GM23338 (cell line): ENCODE measurements around the gene PRR35. TPM values are rescaled to one million over a fixed set of nuclear protein-coding genes. Genes with fewer than 3 reads are reported as not detected.

Experiments
- ATAC-seq: fragments of 200-7000 bp; cut with Tn5 transposase; 3 replicates; pipeline ENCODE4 v1.9.1; 2020
- DNase-seq: peaks from one replicate; pipeline ENCODE4 v3.0.0-alpha.2; 2015; ENCODE audit warnings: low spot score
- H2AFZ ChIP-seq: fragments of 200-600 bp; sonication (generic); 2 replicates; pipeline ENCODE4 v1.8.0; 2016; ENCODE audit warnings: antibody characterized with exemption, mild to moderate bottlenecking, moderate library complexity
- H3F3A ChIP-seq: fragments of 200-600 bp; sonication (generic); replicated peaks from 2 replicates; pipeline ENCODE4 v1.8.0; 2017; ENCODE audit warnings: antibody characterized with exemption, mixed run types, low read depth
- H3K27ac ChIP-seq: fragments of 200-600 bp; sonication (generic); 2 replicates; pipeline ENCODE4 v1.6.1; 2016; ENCODE audit warnings: low read depth
- H3K27me3 ChIP-seq: fragments of 200-600 bp; sonication (generic); 2 replicates; pipeline ENCODE4 v1.8.0; 2016; ENCODE audit warnings: mild to moderate bottlenecking, mixed run types, moderate library complexity; ENCODE audit not compliant: insufficient read depth
- H3K36me3 ChIP-seq: fragments of 200-600 bp; sonication (generic); 2 replicates; pipeline ENCODE4 v1.8.0; 2016; ENCODE audit warnings: mild to moderate bottlenecking; ENCODE audit not compliant: insufficient read depth
- H3K4me1 ChIP-seq: fragments of 200-600 bp; sonication (generic); 2 replicates; pipeline ENCODE4 v1.8.0; 2016; ENCODE audit warnings: mild to moderate bottlenecking, moderate library complexity; ENCODE audit not compliant: insufficient read depth
- H3K4me2 ChIP-seq: fragments of 200-600 bp; sonication (generic); 2 replicates; pipeline ENCODE4 v1.7.1; 2017; ENCODE audit warnings: mixed run types
- H3K4me3 ChIP-seq: fragments of 200-600 bp; sonication (generic); 2 replicates; pipeline ENCODE4 v1.6.1; 2016; ENCODE audit warnings: mixed run types
- H3K79me2 ChIP-seq: fragments of 200-600 bp; sonication (generic); replicated peaks from 2 replicates; pipeline ENCODE4 v1.8.0; 2017; ENCODE audit warnings: mild to moderate bottlenecking; ENCODE audit not compliant: insufficient read depth
- H3K9me2 ChIP-seq: fragments of 200-600 bp; sonication (generic); 2 replicates; pipeline ENCODE4 v1.8.0; 2017; ENCODE audit not compliant: insufficient read depth
- H4K20me1 ChIP-seq: fragments of 200-600 bp; sonication (generic); replicated peaks from 2 replicates; pipeline ENCODE4 v1.8.0; 2017; ENCODE audit warnings: mild to moderate bottlenecking; ENCODE audit not compliant: insufficient read depth
- H3K27ac Mint-ChIP-seq: 2 replicates; pipeline ENCODE4 v1.8.0; 2020; ENCODE audit warnings: inconsistent platforms, mild to moderate bottlenecking, moderate library complexity, mixed read lengths
- H3K27me3 Mint-ChIP-seq: 3 replicates; pipeline ENCODE4 v1.8.0; 2022; ENCODE audit warnings: low read depth, mild to moderate bottlenecking, moderate library complexity, mixed read lengths, inconsistent platforms; ENCODE audit not compliant: insufficient read depth, poor library complexity
- H3K36me3 Mint-ChIP-seq: 3 replicates; pipeline ENCODE4 v1.8.0; 2021; ENCODE audit warnings: low read depth, mild to moderate bottlenecking, inconsistent platforms, moderate library complexity, mixed read lengths
- H3K4me1 Mint-ChIP-seq: 3 replicates; pipeline ENCODE4 v1.8.0; 2020; ENCODE audit warnings: mild to moderate bottlenecking, inconsistent platforms, mixed read lengths
- H3K4me3 Mint-ChIP-seq: 3 replicates; pipeline ENCODE4 v1.8.0; 2021; ENCODE audit warnings: moderate library complexity, mild to moderate bottlenecking, inconsistent platforms, mixed read lengths
- H3K9me3 Mint-ChIP-seq: 3 replicates; pipeline ENCODE4 v1.8.0; 2020; ENCODE audit warnings: moderate library complexity, mild to moderate bottlenecking, inconsistent platforms, mixed read lengths
- CREB1 ChIP-seq: fragments of 250-450 bp; sonication (Bioruptor Pico); IDR thresholded peaks from 2 replicates; pipeline ENCODE4 v1.5.0; 2020; ENCODE audit warnings: low read depth, mild to moderate bottlenecking, moderate library complexity
- CTCF ChIP-seq, 2 experiments: fragments of 200-600 bp in 1 of 2; sonication (generic) in 1 of 2; conservative IDR thresholded peaks; 2 replicates each; pipeline versions ENCODE4 v1.5.1 to v1.6.1; 2016 to 2017; ENCODE audit warnings: antibody characterized with exemption in 2 of 2, low read depth in 2 of 2, mild to moderate bottlenecking in 2 of 2, moderate library complexity in 1 of 2
- EZH2 ChIP-seq: fragments of 200-600 bp; sonication (generic); IDR thresholded peaks from one replicate; pipeline ENCODE4 v1.8.0; 2017; ENCODE audit warnings: antibody characterized with exemption, mild to moderate bottlenecking, low read depth; ENCODE audit not compliant: unreplicated experiment
- EZH2phosphoT487 ChIP-seq: fragments of 200-600 bp; sonication (generic); IDR thresholded peaks from one replicate; pipeline ENCODE4 v1.8.1; 2018; ENCODE audit warnings: antibody characterized with exemption; ENCODE audit not compliant: unreplicated experiment
- JUNB ChIP-seq: IDR thresholded peaks from one replicate; pipeline ENCODE4 v1.6.1; 2016; ENCODE audit warnings: antibody characterized with exemption; ENCODE audit not compliant: unreplicated experiment
- NANOG ChIP-seq: IDR thresholded peaks from 2 replicates; pipeline ENCODE4 v1.6.1; 2016; ENCODE audit warnings: antibody characterized with exemption, borderline replicate concordance
- POLR2AphosphoS5 ChIP-seq: IDR thresholded peaks from 2 replicates; pipeline ENCODE4 v1.6.1; 2016; ENCODE audit warnings: antibody characterized with exemption, low read depth
- STAT1 ChIP-seq: IDR thresholded peaks from one replicate; pipeline ENCODE4 v1.6.1; 2016; ENCODE audit warnings: antibody characterized with exemption; ENCODE audit not compliant: unreplicated experiment
- ZNF114 ChIP-seq: fragments of 250-450 bp; sonication (Bioruptor Pico); IDR thresholded peaks from 2 replicates; pipeline ENCODE4 v1.5.0; 2020; ENCODE audit warnings: mild to moderate bottlenecking, moderate library complexity
- ZNF331 ChIP-seq: fragments of 250-450 bp; sonication (Bioruptor Pico); IDR thresholded peaks from 2 replicates; pipeline ENCODE4 v1.5.0; 2020; ENCODE audit warnings: low read depth, mild to moderate bottlenecking, moderate library complexity
- ZNF462 ChIP-seq: fragments of 250-450 bp; sonication (Bioruptor Pico); IDR thresholded peaks from 2 replicates; pipeline ENCODE4 v1.5.0; 2020; ENCODE audit warnings: mild to moderate bottlenecking, moderate library complexity
- polyA plus RNA-seq: library from polyadenylated mRNA; unstranded; fragments of >200 nt; fragmentation: Nextera tagmentation; extraction: Ambion mirVana; gene quantifications from 2 replicates; pipeline ENCODE4 v1.2.1, GENCODE V29; 2016
- total RNA-seq: library from RNA; depleted of rRNA; stranded (reverse); fragments of >200 nt; shearing (Covaris generic); gene quantifications from 2 replicates; pipeline ENCODE4 v1.2.3, GENCODE V29; 2014
- TF ChIP-seq, protein P1 (sequence below): IDR thresholded peaks from 2 replicates; pipeline ENCODE4 v1.6.1; 2016; ENCODE audit warnings: antibody characterized with exemption

Gene PRR35
- total and polyA plus RNA-seq, 2 experiments from 2014 or later: 0.32 to 1.4 TPM

- H3K4me2 ChIP-seq: no peak overlapping the region
- no peak for TF ChIP-seq CTCF (conservative IDR thresholded peaks at IDR 0.05; ENCODE audit: low read depth in 2 of 2)
- no peak overlapping the region for H3K4me3 ChIP-seq
- ATAC-seq (no peak), DNase-seq (no peak)
- no peaks in the 10 kb centered on the region for H3K79me2 ChIP-seq
- no peaks in the 10 kb centered on the region for H3K4me1 ChIP-seq
- no peaks in the 10 kb centered on the region for H3K36me3 ChIP-seq
- 0 out of 3 replicates have a peak, but pooled peaks cover 2% of the 10 kb centered on the region for H3K4me1 Mint-ChIP-seq
- peaks cover 14% of the 10 kb centered on the region for H3K36me3 Mint-ChIP-seq
- H3K27me3 ChIP-seq: no peaks in the 10 kb centered on the region
- no peaks in the 10 kb centered on the region for H3K9me2 ChIP-seq
- H3F3A ChIP-seq: no peaks in the 10 kb centered on the region
- H3K27ac Mint-ChIP-seq: no peak overlapping the region
- H3K9me3 Mint-ChIP-seq: no peaks in the 10 kb centered on the region
- no peaks in the 10 kb centered on the region for H4K20me1 ChIP-seq
- no peak overlapping the region for H3K27ac ChIP-seq
- H3K4me3 Mint-ChIP-seq: no peak overlapping the region
- H3K27me3 Mint-ChIP-seq: peaks cover 14% of the 10 kb centered on the region
- no peak overlapping the region for H2AFZ ChIP-seq
Observed at GRCh38 chr16:518858-519257, 41.3 kb upstream of the PRR35 start.

- H3K36me3 Mint-ChIP-seq: peaks cover 11% of the 10 kb centered on the region
- no peak for TF ChIP-seq ZNF331 (CRISPR knock-in tag)
- no peak for TF ChIP-seq NANOG
- no peak for TF ChIP-seq EZH2phosphoT487
- TF ChIP-seq ZNF462: no peak
- TF ChIP-seq JUNB: no peak
- TF ChIP-seq ZNF114 (CRISPR knock-in tag): no peak
- no peak for TF ChIP-seq STAT1
- no peak for TF ChIP-seq CREB1
- TF ChIP-seq CTCF (conservative IDR thresholded peaks at IDR 0.05; ENCODE audit: low read depth in 2 of 2): no peak
- no peak for TF ChIP-seq EZH2
- TF ChIP-seq POLR2AphosphoS5: no peak
- TF ChIP-seq, protein P1, sequence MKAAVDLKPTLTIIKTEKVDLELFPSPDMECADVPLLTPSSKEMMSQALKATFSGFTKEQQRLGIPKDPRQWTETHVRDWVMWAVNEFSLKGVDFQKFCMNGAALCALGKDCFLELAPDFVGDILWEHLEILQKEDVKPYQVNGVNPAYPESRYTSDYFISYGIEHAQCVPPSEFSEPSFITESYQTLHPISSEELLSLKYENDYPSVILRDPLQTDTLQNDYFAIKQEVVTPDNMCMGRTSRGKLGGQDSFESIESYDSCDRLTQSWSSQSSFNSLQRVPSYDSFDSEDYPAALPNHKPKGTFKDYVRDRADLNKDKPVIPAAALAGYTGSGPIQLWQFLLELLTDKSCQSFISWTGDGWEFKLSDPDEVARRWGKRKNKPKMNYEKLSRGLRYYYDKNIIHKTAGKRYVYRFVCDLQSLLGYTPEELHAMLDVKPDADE: no peak
Observed at GRCh38 chr16:519425-519824, 40.8 kb upstream of the PRR35 start.

More at GRCh38 chr16:519425-519824, 40.8 kb upstream of the PRR35 start:
- Mint-ChIP-seq H3K27ac (no peak overlapping the region), H3K27me3 (peaks cover 12% of the 10 kb centered on the region), H3K9me3 (no peaks in the 10 kb centered on the region), H3K4me3 (no peak overlapping the region), H3K4me1 (0 out of 3 replicates have a peak, but pooled peaks cover 2% of the 10 kb centered on the region)
- Histone ChIP-seq H3F3A (no peaks in the 10 kb centered on the region), H3K9me2 (no peaks in the 10 kb centered on the region), H3K27me3 (no peaks in the 10 kb centered on the region), H2AFZ (no peak overlapping the region), H3K36me3 (no peaks in the 10 kb centered on the region), H3K4me3 (no peak overlapping the region), H4K20me1 (no peaks in the 10 kb centered on the region), H3K27ac (no peak overlapping the region), H3K79me2 (no peaks in the 10 kb centered on the region), H3K4me2 (no peak overlapping the region), H3K4me1 (no peaks in the 10 kb centered on the region)
- no peak for DNase-seq
- no peak for ATAC-seq
